NCI-H146 (cell line): ENCODE data around the gene GRAMD2A.
A peak's percentile ranks its signal among the peaks of the same experiment; 100 is the strongest.

Experiments
- DNase-seq: peaks from one replicate; lab custom pipeline; 2025; lab: John Stamatoyannopoulos, UW

The GRAMD2A gene

DNA sequence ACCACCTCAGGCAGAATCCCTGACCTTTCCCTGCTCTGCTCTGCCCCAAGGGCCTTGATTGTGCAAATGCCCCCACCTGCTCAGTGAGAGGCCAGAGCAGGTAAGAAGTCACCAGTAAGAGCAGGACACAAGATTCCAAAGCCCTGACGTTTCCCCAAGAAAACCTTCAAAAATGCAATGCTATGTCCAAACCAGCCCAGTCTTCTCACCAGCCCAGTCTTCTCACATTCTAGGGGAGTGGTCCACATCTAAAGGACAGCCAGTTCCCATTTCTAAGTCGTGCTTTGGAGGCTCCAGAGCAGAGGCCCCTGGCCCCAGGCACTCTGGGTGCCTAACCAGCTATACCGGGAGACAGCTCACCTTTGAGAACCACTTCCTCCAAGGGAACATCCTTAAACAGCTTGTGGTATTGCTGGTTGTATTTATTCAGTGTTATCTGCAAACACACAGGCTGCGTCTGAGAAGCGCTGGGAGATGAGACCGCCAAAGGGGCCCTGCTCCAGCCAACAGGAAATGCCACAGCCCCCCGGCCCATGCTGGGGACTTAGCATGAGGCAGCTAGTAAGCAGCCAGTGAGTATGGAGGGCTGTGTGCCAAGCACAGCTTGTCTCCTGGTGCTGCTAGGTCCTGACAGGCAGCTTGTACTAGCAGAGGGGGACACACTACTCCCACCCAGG, 29.3 kb downstream of the GRAMD2A start:
- peak; percentile 24 for DNase-seq

DNA sequence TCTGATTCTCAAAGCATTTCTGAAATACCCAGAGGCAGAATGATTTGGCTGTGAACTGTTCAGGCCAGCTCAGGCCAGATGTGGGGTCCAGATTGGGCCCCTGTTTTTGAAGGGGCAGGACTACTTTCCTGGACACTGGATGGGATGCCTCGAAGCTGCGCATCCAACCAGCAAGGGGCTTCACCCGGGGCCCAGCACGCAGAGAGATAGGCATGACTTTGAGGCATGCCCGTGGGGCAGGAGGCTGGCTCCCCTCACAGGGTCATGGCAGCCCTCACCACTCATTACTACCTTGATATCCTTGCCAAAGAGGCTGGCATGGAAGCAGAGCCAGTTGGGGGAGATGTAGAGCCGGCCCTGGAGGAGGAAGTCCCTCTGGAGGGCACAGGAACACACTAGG, 30.1 kb downstream of the GRAMD2A start:
- no peak for DNase-seq

DNA sequence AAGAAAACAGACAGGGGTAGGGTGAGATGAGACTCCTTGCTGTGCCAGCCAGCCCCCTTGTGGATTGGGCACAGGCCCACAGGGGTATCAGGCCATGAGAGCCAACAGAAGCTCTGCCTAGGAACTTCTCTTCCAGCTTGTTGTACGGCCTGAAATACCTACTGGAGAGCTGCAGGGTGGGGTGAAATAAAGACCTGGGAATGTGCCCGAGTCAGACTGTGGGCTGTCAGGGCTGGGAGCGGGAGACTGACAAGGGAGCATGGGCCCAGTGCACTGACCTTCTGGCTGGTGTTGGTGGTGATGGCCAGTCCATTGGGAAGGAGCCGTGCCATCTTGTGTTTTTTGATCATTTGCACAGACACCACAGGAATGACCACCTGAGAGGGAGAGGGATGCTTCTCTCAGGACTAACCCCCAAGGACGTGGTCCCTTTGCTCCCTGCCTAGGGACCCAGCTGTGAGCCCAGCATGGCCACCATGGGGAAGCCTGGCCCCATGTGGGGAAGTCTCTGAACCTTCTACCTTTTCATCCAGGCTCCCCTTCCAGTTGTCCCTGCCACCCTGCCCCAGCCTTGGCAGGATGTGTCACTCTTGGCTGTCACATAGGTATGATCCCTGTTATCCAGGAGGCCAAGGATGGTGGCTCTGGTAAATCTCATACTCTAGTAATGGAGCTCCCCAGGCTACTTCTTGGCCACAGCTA, 30.7 kb downstream of the GRAMD2A start:
- no peak for DNase-seq

DNA sequence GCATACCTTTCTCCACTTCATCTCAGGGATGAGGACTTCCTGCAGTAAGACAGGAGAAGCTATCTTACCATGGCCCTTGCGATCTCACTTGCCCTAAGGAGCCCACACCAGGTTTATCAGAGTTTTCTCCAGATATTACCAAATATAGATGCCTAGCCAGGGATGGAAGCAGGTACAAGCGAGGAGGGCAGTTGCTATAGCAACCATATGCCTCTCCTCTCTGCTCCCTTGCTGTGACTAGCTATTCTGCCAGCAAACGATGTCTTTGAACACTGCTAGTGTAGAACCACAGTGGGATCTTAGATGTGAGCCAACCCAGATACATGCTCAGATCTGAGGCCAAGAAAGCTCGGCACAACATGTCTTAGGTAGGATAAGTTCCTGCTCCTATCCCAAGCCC, 33.9 kb downstream of the GRAMD2A start:
- DNase-seq, result no peak

DNA sequence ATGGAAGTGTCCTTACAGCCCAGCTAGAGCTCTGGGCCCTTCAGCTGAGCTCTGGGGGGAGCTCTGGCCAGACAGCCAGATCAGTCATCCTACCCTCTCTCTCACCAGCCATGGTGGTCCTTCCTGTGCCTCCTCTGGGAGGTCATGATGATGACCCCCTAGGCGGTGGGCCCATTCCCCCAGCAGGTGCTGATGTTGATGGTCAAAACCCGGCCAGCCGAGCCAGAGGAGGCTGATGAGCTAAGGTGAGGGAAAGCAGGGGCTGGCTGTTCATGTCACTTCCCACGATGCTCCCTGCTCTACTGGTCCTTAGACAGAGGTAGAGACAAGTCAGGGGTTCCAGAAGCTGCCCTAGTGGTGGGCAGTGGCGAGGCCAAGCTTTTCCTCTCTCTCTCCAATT, 35.0 kb downstream of the GRAMD2A start:
- DNase-seq, result no peak

DNA sequence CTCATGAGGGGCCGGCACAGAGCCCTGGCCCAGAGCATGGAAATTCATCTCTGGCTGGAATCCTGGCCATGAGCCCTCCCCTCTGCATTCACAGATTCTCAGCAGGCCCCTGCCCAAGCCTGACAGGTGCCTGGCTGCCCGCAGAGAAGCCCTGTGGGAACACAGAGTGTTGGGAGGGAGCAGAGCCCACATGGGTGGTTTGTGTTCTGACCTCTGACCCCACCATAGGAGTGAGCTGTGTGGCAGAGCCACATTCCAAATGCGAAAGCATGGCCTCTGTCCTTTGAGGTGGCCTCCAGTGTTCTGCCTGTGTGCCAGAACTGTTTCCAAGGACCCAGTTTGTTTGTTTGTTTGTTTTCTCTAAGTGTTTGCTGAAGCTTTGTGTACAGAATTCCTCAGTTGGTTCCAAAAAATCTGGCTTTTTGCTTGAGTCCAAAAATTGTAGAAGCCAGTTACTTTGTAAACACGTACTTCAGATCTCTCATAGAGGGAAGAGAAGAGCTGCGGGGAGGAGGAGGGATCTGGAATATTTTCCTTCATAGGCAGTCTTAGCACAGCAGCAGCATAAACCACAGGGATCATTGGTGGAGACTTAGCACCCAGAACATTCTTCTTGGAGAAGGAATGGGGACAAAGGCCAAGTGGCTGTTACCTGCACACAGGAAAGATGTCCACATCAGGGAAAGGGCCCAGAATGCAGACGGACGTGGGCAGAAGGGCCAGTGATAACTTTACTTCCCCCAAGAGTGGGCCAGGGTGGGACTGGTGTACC, 36.0 kb downstream of the GRAMD2A start:
- DNase-seq, result peak; percentile 35

DNA sequence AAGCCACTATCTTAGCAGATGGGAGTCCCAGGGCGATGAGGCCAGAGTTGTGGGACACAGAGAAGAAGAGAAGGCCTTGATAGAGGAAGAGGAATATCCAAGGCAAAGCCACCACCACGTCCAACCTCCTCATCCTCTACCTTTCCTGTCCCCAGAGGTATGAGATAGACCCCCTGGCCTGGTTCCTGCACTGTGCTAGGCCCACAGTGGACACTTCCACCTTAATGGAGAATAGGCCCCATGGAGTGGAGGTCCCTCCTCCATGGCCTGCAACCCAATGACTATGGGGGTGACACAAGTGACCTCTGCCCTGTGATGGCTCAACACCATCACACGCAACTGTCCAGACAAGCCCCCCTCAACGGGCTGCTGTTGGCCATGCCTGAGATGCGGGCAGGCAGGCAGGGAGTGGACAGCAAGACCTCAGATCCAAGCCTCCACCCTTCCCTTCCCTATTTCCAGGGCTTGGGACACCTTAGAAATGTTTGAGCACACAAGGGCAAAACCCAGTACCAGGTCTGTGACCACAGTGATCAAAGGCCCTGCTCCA, 36.8 kb downstream of the GRAMD2A start:
- no peak for DNase-seq

DNA sequence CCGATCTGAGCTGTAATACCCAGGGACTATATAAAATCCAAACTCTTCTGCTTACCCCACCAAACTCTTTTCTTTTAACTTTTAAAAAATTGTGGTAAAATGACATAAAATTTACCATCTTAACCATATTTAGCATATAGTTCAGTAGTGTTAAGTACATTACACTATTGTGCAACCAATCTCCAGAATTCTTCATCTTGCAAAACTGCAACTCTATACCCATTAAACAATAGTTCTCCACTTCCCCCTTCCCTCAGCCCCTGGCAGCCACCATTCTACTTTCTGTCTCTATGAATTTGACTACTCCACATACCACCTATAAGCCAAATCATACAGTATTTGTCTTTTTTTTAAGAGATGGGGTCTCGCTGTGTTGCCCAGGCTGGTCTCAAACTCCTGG, 40.7 kb downstream of the GRAMD2A start:
- no peak for DNase-seq

DNA sequence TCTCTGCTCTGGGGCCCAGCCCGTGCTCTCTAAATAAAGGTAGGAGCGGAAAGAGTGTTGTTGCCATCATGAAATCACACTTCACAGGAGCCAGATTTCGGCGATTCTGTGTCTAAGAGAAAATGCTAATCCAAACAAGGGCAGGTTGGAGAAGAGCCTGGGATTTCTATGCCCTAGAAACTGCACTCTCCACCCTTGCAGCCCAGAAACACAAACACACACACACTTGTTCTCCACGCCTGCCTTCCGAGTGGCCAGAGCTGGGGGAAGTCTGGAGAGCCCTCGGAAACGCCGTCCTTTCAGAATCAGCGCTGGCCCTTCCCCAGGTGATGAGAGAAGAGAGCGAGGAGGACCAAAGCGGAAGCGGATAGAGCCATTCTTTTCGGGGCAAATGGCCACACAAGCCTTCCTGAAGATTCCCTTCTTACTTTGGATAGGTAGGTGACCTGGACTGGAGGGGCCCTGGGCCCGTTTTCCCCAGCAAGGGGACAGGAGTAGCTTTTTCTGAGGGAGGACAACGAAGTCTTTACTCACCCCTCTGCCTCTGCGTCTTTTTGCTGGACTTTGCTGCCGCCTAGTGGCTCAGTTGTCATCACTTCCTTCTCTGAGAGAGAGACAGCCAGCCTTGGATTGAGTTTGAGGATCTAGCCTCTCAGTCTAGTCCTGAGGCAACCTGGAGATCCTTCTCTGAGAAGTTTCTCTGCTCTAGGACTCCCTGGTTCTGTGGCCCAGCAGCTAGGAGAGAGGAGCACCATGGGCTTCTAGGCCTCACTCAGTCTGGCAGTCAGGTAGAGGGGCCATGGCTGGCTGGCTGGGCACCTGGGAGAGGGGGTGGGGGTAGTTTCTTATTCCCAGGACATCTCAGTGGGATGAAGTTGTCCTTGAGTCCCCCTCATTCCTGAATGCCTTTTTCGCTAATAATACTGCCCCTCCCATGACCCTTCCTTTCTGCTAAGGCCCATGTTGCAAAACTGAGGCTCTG, 41.7 kb downstream of the GRAMD2A start:
- DNase-seq, result peak; percentile 76

DNA sequence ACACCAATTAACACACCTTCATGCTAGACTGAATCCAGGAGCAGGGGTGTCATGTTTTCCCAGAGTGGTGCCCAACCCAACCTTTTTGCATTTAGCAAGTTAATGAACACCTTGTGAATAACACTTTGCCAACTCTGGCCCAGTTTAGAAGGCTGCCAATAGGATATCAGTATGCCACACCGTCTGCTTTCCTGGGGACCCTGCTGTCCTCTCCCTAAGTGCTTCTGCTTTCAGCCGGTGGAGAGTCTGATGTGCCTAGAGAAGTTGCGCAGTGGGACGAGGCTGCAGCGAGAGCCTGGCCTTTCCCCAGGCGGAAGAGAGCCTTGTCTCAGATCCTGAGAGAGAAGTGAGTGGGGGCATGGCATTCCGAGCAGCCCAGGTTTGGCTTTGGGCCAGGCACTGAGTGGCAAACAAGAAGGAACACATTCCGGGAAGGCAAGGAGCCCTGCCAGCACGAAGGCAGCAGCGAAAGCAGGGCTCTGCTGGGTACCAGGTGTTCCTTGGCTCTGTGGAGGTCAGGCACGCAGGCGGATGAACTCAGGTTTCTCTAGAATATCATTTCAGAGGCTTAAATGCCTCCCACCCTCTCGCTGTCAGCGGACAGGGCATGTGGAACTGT, 42.5 kb downstream of the GRAMD2A start:
- DNase-seq, result peak; percentile 30

DNA sequence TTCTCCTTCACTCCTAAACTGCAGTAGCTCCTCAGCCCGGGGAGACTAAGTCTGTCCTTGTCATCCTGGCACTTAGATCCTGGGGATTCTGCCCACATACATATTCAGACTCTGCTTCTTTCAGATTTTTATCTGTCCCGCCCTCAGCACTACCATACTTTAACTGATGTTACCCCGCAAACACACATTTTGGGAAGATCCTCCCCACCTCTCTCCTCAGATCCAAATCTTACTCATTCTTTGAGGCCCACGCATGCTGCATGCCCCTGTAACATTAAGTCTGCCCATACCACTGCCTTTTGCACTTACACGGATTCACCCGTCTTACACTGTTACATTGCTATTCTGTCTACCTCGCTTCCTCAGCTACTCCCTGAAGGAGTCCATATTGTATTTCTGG, 43.3 kb downstream of the GRAMD2A start:
- DNase-seq, result no peak

DNA sequence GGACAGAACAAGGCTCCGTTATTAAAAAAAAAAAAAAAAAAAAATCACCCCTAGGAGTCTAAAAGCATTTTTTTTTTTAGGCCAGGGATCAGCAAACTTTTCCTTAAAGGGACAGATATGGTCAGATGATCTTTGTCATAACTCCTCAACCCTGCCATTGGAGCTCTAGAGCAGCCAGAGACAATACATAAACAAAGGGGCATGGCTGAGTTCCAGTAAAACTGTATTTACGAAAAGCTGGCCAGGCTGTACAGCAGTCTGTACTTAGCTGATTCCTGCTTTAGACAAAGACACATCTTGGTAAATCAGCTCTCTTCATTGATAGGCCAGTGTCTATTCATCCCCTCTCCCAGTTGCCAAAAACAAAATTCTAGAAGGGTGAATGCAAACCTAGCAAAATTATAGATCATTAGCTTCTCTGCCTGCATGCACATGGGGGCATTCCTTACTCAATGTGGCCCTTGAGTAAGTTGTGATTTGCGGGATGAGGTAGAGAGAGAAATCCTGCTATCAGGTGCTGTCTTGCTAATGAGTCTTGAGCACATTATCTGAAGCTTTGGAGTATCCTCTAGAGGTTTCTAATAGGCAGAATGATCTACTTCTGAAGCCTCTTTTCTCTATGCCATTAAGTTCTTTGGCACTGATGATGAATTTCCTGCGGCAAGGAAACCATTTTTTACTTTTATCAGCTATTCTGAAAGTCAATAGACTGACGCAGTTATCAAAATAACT, 44.2 kb downstream of the GRAMD2A start:
- DNase-seq, result no peak

DNA sequence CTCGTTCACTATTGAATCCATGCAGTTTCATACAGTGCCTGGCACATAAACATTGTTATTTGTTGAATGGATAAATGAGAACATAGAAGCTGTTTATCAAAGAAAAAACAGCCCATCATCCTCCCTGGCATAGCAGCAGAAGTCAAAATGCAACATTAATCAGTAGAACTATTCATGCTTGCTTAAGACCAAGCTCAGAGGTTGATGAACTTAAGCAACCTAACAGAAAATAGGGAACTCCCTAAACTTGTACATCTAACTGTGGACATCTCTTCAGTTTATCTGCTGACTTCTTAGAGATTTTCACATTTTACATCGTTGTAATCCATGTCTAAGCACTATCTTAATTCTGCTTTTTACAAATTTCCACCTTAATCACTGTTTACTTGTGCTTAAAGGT, 50.2 kb downstream of the GRAMD2A start:
- DNase-seq, result no peak

DNA sequence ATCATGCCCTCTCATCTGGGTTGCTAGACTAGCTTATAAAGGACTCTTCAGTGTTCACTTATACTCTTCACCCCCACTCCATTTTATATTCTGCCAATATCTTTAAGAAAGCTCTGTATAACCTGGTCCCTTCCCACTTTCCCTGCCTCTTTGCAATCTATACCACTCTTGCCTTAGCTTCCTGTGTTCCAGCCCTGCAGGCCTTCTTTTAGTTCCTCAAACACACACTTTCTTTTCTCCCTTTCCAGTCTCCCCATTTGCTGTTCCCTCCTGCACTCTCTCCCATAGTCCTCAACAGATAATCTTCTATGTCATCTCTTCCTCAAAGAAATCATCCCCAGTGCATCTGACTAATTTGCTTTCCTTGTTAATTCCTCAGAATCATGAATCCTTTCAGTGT, 50.7 kb downstream of the GRAMD2A start:
- DNase-seq, result no peak

DNA sequence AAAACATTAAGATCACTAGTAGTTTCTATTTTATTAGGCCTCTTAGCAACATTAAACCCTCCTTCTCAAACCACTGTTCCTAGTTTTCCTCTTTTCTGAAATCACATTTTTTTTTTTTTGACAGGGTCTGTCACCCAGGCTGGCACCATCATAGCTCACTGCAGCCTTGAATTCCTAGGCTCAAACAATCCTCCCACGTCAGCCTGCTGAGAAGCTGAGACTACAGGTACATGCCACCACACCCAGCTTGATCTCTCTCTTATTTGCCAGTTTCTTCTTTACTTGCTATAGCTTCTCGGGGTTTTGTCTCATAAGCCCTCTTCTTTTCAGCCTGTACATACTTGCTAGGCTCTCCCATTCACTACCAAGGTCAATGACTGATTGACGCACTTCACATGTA, 51.4 kb downstream of the GRAMD2A start:
- no peak for DNase-seq

DNA sequence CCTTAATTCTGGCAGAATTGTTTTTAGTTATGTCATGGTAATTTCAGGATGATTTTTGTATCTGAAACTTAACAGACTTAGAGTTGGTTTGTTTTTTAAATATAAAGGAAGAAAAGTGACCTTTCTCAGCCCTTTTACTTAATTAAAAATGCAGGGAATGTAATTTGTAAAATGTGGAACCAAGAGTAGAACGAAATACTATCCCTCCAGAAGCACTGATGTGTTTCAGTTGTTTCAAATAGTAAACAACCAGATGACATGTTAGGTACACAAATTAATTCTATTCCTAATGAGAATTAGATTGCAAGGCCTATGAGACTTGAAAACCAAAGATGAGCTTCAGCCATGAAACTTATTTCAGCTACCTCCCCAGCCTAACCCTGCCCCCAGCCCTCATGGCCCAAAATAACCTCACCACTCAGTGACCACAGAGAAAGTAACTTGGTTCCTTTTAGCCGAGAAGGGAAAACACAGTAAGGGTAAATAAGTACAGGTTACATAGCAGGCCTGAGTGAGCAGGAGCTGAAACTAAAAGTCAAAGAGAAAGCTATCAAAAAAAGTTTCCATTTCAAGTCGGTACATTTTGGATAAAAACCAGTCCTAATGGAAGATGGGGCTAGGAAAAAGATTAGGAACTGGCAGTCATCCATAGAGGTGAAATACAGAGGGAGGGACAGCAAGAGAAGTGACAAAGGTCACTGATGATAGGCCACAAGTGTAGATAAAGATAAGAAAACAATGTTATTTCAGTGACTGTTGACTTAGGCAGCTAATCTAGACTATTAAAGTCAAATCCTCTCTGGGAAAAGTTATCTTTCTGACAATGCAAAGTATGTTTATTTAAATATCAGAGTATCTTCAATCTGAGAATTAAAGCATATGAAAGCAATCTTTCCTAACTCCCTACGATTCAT, 56.2 kb downstream of the GRAMD2A start:
- DNase-seq, result no peak

DNA sequence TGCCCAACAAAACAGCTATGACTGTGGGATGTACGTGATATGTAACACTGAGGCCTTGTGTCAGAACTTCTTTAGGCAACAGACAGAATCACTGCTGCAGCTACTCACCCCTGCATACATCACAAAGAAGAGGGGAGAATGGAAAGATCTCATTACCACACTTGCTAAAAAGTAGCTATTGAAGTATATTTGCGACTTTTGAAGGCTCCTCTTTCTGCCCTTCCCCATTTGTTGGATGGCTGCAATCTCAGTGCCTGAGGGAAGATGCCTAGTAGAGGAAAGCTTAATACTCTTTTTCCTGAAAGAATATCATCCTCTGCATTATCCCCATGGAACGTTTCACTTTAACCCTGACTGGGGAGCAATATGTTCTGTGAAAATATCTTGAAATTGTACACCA, 57.5 kb downstream of the GRAMD2A start:
- no peak for DNase-seq

DNA sequence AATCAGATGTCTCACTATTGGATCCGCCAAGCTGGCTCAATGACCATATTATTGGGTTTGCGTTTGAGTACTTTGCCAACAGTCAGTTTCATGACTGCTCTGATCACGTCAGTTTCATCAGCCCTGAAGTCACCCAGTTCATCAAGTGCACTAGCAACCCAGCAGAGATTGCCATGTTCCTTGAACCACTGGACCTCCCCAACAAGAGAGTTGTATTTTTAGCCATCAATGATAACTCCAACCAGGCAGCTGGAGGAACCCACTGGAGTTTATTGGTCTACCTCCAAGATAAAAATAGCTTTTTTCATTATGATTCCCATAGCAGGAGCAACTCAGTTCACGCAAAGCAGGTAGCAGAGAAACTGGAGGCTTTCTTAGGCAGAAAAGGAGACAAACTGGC, 57.9 kb downstream of the GRAMD2A start:
- no peak for DNase-seq
